Astrocyte of the cerebellum (primary cell): ENCODE measurements around the gene PPM1H.
A peak's percentile ranks its signal among the peaks of the same experiment; 100 is the strongest.

Source experiments
- DNase-seq: peaks from one replicate; pipeline ENCODE4 v3.0.0-alpha.2; 2011; ENCODE audit warnings: low read depth
- H3K4me3 ChIP-seq: 2 replicates; pipeline ENCODE4 v1.5.1; 2011; ENCODE audit warnings: mild to moderate bottlenecking, low read depth, low read length, moderate library complexity
- CTCF ChIP-seq: IDR thresholded peaks from 2 replicates; pipeline ENCODE4 v1.5.1; 2012; ENCODE audit warnings: low read length, low read depth, moderate library complexity, mild to moderate bottlenecking; ENCODE audit errors: missing control alignments
- in situ Hi-C: cut with HindIII; loops from 2 replicates; pipeline ENCODE4 v1.10.0; 2017; ENCODE audit warnings: low sequenced_read_pairs

PPM1H gene

GRCh38 chr12:62792236-62792870, 142.6 kb downstream of the PPM1H start:
- TF ChIP-seq CTCF, result no peak
- in situ Hi-C loops, result loop anchor here (10.0 kb wide), 2 partner anchors 188 to 358 kb away; no protein-coding TSS in a partner anchor

GRCh38 chr12:62789851-62790250, 145.1 kb downstream of the PPM1H start:
- no peak for DNase-seq
- H3K4me3 ChIP-seq, result no peak overlapping the region
- no peak for TF ChIP-seq CTCF
- in situ Hi-C loops, result loop anchor here (10.0 kb wide), 3 partner anchors 185 to 355 kb away; no protein-coding TSS in a partner anchor

More at GRCh38 chr12:62792236-62792870, 142.6 kb downstream of the PPM1H start:
- DNase-seq, result no peak
- H3K4me3 ChIP-seq, result no peak overlapping the region

- no peak for TF ChIP-seq CTCF
- no peak for DNase-seq
- in situ Hi-C loops, result loop anchor here (10.0 kb wide), 1 partner anchor 203 kb away; no protein-coding TSS in a partner anchor
- no peak overlapping the region for H3K4me3 ChIP-seq
These were observed 147.3 kb downstream of the PPM1H start for GRCh38 chr12:62787611-62788010.

GRCh38 chr12:62787023-62787422, 147.9 kb downstream of the PPM1H start:
- in situ Hi-C loops, result loop anchor here (10.0 kb wide), 1 partner anchor 202 kb away; no protein-coding TSS in a partner anchor

GRCh38 chr12:62785941-62786559, 148.9 kb downstream of the PPM1H start:
- TF ChIP-seq CTCF, result no peak
- in situ Hi-C loops, result loop anchor here (10.0 kb wide), 1 partner anchor 201 kb away; no protein-coding TSS in a partner anchor
- DNase-seq, result peak; percentile 73
- H3K4me3 ChIP-seq, result no peak overlapping the region

More at GRCh38 chr12:62787023-62787422, 147.9 kb downstream of the PPM1H start:
- H3K4me3 ChIP-seq, result no peak overlapping the region
- DNase-seq, result no peak
- no peak for TF ChIP-seq CTCF

- in situ Hi-C loops, result loop anchor here (5.0 to 10.0 kb wide), 2 partner anchors 67 to 200 kb away; no protein-coding TSS in a partner anchor
- no peak overlapping the region for H3K4me3 ChIP-seq
- no peak for DNase-seq
- no peak for TF ChIP-seq CTCF
These were observed 150.4 kb downstream of the PPM1H start for GRCh38 chr12:62784576-62784975.
